Stimulated activated CD8-positive, alpha-beta memory T cell treated with anti-CD3 and anti-CD28 coated beads, Interleukin-12 subunit alpha, Interleukin-12 subunit beta, amount 100 ng/mL, for 1 hour (primary cell): ENCODE data around the gene TALDO1.

Experiments used
- DNase-seq: peaks from one replicate; pipeline ENCODE4 v3.0.0-alpha.2; 2020; ENCODE audit warnings: low read depth

The TALDO1 gene

GRCh38 chr11:747158-748006 is at the start of gene TALDO1:
TSS of gene TALDO1 (plus strand) at chr11:747464. CDS start at chr11:747482, 18 bp downstream.
- DNase-seq = peak; percentile 57

DNA sequence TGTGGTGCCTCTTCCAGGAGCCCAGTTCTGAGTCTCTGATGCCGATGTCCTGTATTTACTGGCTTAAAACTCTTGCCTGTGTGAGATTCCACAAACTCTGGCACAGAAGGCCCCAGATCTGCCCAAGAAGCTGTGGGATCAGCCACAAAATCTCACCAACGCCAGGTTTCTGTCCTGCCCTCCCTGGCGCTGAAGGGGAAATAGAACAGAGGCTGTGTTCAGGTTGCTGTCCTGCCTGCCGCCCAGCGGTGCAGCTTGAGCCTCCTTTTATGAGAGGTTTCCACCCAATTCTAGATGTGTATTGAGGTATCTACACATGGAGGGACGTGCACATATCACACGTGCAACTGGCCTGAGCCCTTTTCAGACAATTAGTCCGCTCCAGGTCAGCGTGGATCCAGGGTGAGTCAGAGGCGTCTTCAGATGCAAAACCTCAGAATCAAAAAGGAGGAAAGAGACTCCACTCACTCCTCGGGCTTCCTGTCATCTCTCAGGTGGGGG is 49.4 kb upstream of the TALDO1 start:
- no peak for DNase-seq

- no peak for DNase-seq
Observed at GRCh38 chr11:698493-699115, 48.7 kb upstream of the TALDO1 start.

- no peak for DNase-seq
Observed at GRCh38 chr11:699116-699508, 48.2 kb upstream of the TALDO1 start.

GRCh38 chr11:699753-700152 is 47.5 kb upstream of the TALDO1 start:
- no peak for DNase-seq

GRCh38 chr11:701741-702461 is 45.4 kb upstream of the TALDO1 start:
- no peak for DNase-seq

GRCh38 chr11:702462-703461 is 44.5 kb upstream of the TALDO1 start:
- no peak for DNase-seq

DNA sequence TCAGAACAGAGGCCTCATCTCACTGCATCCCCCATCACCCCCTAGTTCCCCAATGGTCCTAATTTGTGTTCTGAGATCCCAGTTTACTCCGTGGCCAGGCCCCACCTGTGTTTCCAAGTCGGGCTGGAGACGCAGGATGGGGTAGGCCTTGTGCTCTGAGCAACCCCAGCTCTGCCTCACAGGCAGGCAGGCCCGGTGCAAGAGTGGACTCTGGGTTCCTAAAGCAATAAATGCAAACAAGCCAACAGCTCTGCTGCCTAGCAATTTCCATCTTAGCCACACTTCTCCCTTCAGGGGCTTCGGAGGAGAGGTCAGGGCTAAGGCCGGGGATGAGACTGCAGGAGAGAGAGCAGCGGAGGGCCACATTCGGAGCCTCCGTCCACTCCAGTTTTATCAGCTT is 43.8 kb upstream of the TALDO1 start:
- no peak for DNase-seq

DNA sequence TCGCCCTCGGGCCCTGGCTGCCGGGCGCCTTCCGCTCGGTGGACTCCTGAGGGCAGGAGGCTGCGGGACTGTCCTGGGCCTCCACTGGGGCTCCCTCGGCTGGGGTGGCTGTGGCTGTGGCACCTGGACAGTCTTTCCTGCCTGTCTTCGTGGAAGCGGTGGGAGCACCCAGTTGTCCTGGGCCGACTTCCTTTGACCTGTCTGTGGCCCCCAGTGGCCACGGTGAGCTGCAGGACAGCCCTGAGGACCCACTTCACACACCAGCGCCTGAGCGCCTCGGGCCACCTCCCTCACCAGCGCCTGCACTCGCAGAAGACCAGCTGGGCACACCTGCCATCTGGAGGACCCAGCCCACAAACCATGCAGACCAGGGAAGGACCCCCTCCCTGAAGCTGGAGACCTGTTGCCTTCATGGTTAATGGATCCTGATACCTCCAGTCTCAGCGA is 43.0 kb upstream of the TALDO1 start:
- no peak for DNase-seq

DNA sequence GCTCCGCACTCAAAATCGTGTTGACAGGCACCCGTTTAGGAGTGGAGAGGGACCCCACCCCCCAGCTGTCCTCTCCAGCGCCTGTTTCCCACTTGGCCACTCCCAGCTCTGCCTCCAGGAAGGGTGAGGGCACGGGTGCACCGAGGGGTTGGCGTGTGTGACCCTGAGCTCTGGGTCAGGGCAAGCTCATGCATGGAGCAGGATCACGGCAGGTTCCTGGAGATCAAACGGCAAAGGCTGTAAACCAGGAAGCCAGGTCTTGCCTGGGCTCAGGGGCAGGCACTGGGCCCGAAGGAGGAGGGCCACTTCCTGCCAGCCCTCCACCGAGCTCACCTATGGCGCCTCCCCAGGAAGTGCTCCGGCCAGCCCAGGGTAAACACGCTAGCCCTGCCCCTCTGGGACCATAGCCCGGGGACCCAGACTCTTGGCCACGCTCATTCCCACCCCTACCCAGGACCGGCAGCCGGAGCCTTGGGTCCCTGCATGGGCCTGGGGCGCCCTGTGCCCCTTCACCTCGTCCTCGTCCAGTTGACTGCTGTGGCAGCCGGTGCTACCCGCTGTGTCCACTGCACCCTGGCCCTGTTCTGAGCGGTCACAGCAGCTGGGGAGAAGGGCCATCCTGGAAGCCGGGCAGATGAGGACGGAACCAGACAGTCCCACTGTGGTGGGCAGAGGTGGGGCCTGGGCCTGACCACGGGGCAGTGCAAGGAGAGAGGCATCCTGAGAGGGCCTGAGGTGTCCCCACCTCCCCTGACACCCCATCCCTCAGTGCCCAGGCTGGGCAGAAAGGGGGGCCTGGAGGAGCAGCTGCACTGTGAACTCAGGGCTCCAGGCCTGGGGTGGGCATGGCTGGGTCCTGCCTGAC is 42.3 kb upstream of the TALDO1 start:
- no peak for DNase-seq

DNA sequence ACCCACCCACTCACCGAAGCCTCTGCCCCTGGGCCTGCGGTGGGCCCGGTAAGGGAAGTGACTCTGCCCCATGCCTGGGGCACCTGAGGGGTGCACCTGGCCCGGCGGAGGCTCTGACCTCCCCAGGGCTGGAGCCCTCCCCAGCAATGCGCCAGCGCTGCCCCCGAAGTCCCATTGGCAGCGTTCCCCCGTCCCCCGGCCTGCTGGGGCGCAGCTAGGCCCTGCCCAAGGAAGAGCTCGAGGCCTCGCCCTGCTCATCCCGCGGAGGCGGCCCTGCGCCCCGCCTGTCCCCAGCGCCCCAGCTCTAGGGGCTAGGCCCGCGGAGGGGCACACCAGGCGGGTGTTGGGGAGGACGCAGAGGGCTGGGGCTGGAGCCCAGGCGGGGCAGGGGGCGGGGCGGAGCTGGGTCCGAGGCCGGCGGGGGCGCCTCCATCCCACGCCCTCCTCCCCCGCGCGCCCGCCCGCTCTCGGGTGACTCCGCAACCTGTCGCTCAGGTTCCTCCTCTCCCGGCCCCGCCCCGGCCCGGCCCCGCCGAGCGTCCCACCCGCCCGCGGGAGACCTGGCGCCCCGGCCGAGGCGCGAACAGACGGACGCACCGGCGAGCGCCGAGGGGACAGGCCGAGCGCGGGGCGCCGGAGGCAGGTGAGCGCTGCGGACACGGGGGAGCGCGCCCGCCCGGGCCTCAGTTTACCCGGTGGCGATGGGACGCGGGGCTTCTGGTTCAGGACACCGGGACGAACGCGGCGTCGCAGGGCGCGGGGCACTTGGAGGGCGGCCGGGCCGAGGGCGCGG is 41.4 kb upstream of the TALDO1 start, which contains the start of gene EPS8L2:
TSS of gene EPS8L2 (plus strand) at position 586 of the 793 bp plus-strand sequence. CDS start 3,177 bp downstream, outside the sequence.
- no peak for DNase-seq

DNA sequence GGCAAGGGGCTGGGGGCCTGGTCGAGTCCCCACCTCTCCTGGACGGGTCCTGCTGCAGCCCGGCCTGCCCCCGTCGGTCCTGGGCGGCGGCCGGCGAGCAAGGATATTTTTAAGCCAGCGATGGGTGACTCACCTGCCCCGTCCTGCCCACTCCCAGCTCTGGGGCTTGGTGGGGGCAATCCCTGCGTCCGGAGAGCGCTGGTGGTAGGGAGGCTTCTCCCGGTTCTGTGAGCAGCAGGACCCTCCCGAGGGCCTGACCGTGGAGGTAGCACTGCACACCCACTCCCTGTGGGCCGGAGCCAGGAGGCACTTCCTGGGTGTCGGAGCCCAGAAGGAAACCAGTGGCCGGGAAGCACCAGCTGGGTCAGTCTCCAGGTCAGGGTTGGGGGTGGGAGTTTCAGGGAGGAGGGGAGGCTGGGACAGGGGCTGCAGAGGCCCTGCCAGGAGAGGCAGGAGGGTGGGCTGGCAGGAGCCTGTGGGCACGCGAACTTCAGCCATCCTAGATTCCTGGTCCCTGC is 40.8 kb upstream of the TALDO1 start:
- DNase-seq = no peak

DNA sequence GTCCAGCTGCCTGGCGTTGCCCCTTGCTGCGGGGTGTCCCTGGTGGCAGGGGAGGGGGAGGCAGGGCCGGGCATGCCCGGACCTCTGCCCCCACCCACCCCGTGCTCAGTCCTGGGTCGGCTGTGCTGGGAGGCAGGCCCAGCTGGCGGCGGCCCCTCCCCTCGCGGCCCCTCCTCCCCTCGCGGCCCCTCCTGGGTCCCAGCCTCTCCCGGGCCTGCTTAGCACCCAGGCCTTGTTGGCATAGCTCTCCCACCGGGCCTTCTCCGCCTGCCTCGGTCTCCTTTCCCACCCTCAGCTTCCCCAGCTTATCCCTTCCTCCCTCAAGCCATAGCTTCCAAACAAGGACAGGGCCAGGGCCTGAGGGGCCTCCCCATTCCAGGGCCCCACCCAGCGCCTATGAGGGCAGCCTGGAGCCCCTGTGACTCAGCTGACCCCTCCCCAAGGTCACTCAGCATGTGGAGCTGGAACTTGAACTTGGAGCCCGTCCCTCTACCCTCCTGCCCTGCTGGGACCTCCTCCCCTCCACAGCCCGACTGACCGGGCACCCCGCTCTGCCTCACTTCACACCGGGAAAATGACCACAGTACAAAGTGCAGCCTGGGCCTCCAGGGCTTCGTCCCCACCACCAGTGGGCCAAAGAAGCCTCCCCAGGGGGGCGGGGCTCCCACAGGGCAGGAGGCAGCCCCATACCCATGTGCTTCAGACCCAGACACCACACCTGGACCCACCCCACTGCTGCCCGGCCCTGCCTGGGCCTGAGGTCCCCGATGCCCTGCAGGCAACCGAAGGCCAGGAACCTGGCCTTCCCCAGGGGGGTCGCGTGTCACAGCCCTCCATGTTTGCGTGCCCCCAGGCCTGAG is 40.1 kb upstream of the TALDO1 start:
- no peak for DNase-seq

DNA sequence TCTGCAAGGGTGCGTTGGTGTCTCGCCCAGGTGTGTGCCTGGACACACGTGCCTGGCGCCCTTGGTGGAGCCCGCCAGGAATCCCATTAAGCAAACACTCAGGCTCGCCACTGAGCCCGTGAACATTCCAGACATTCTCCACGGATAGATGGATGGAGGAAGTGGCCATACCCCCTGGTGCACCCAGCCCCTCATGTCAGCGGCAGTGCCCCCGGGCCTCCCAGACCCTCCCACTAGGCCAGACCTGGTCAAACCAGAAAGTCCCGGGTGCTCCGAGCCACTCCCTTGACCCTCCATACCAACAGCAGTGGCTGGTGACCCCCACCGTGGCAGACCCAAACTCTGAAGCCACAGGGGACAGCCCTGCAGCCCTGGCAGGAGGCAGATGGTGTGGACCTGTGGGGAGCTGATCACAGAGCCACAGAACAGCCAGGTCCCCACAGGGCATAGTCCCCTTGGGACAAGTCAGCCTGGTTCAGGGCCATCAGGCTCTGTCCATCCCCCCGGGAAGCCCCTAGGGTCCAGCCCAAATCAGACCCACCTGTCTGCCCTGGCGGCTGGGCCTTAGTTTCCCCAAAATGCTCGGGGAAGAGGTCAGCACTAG is 39.3 kb upstream of the TALDO1 start:
- DNase-seq = no peak

- no peak for DNase-seq
Observed at GRCh38 chr11:708511-708910, 38.8 kb upstream of the TALDO1 start.

DNA sequence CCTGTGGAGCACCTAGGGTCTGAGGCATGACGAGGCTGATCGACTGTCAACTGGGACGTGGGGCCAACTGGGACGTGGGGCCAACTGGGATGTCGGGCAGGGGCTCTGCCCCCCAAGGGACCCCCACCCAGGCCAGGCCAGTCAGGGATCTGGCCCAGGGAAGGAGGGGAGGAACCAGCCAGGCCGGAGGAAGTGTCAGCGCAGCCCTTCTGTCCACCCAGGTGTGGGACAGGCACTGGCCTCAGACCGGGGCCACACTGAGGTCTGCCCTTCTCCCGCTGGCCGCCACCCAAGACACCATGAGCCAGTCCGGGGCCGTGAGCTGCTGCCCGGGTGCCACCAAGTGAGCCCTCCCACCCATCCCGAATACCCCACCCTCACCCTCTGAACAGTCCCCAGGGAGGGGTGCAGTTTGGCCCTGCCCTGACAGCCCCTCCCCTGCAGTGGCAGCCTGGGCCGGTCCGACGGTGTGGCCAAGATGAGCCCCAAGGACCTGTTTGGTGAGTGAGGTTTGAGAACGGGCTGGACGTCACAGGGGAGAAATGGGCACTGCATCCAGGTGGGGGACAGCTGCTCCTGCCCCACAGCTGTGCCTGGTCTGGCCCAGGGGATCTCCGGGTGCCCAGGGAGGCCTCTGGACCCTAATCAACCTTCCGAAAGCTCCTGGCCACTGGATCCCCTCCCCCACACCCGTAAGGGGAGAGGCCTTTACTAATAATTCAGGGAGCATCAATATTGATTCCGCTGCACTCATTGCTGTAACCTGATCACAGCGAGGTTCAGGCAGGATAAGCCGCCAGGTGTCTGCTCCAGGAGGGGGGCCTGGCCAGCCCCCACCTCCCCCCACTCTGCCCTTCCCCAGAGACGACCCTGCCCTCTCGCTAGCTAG is 37.9 kb upstream of the TALDO1 start:
- no peak for DNase-seq

- DNase-seq = no peak
Observed at GRCh38 chr11:714436-714835, 32.8 kb upstream of the TALDO1 start.
